T-helper 2 cell (primary cell): ENCODE results near the gene TTC12.
A peak's percentile ranks its signal among the peaks of the same experiment; 100 is the strongest.

Experiments used
- DNase-seq, 5 experiments: peaks; one replicate each; pipeline versions ENCODE4 v3.0.0 to v3.0.0-alpha.2; 2012 to 2022

The TTC12 gene

DNA sequence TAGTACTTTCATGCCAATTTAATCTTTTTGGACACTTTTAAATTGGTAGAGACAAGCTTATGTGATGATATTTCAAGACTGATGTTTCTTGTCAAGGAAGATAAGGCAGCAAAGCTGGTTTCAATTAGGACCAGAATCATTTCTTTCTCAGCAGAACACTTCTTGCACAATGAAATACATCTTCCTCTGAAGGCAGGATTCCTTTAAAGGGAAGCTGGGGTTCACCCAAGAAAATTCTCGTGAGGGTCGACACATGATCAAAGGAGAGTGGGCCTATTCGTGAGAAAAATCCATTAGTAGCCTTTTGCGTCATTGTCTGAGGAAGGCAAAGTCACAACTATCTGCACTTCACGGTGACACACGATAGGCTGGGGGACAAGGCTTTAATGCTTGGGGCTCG lies 17.6 kb downstream of the TTC12 start:
- no peak for DNase-seq

DNA sequence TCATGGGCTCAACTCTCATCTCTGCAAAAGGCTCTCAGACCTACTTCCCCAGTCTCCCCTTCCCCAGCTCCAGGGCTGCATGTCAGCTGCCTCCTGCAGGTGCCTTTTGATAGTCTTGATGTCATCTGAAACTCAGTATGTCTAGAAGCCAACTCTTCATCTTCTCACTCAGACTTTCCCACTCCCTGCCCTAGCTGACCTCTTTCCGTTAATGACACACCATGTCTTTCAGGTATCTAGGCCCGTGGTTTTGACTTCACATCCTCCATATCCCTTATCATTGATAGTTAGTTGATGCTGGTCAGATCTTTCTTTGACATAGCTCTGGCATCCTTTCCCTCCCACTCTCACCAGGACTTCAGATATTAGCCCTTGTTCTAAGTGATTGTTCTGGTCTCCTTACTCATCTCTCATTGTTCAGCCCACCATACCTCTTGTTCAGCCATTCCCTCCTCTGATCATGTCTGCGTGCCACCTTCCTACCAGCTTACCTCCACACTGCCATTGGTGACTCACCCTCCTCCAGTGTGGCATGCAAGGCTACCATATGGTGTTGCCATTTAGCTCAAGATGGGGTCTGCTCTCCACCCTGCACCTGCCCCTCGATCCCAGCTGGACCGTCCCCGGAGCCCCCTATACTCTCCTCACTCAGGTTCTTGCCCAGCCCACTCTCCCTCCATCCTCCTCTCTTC lies 18.4 kb downstream of the TTC12 start:
- DNase-seq, result no peak

DNA sequence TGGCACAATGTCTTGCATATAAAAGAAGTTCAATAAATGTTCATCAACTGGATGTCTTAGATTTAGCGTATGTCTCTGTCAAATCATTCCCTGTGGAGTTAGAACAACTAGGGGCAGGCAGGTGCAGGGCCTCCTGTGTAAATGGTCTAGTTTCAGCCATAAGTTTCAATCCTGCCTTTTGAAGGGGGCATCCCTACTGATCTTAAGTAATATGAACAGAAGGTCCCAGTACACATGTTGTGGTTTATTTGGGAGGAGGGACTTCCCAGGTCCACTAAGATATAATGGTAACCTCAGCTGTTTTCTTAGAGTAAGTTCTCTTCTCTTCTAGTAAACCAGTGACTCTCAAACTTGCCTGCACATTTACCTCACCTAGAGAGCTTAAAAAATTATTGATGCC lies 19.8 kb downstream of the TTC12 start:
- no peak for DNase-seq

DNA sequence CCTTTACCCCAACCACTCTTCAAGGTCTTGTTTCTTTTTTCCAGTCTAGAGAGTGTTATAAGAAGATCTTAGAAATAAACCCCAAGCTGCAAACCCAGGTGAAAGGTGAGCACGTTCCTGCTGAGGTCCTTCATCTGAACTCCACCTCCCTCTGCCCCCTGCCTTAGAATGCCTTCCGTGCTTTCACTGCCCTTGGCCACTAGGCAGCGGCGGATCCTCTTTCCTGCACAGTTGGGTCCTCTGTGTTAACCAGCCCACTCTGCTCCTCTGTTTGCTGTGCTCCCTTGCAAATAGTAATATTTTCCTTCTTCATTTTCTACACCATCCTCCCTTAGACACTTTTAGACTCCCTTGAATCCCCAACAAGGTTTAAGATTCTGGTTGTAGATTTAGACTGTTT lies 24.3 kb downstream of the TTC12 start:
- no peak for DNase-seq

DNA sequence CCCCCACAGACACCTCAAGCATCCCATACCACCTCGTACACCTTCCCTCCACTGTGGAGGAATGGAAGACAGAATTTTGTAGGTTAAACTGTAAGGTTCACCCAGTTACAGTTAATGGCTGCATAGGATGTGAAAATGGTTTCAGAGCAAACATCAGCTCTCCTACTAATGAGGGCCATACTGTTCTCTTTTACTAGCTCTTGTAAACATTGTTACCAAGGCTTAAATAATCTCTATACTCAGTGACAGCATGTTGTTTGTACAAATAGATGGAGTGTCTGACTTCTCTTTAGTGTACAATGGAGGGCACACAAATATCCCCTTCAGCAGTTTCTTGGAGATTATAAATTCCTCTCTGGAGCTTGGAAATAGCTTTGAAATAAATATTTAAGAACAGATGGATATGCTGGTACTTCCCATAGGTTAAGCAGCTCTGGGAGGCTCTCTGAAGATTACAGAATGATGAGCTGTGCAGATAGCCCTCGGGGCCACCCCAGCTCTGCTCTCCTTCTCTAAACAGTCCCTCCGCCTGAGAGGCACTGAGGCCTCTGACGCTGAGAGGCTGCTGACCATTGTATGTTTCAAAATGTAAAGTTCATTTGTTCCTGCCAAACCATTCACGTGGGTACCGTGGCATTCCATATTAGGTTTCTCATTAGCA lies 25.7 kb downstream of the TTC12 start:
- no peak for DNase-seq

DNA sequence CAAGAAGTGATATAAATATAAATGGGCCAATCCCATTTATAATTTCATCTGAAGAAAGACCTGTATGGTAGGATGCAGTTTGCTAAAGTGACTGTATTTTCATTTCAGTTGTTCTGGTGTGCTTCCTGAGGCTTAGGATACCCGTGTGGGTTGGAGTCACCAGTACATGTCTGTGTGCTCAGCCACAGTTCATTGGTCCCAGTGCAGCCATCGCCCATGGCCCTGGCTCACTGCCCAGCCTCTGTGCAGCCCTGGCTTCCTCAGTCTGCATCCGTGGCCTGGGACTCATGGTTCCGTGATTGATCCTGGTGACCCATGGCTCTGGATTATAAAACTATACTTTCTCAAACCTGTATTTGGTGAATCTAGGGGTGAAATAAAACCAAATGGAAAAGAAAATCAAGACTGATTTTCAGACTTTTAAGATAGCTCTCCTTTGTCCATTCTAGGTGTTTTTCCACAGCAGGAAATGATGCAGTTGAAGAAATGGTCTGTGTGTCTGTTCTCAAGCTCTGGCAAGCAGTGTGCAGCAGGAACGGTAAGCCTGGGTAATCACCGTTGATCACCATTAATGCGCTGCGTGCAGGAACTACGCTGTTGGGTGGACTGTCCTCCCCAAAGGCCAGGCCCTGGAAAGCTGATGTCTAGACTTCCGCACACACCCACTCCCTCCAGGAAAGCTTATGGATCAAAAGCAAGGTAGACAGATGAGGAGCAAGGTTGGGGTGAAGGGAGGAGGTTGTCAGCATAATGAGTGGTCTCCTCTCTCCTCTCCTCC lies 27.2 kb downstream of the TTC12 start:
- no peak for DNase-seq

DNA sequence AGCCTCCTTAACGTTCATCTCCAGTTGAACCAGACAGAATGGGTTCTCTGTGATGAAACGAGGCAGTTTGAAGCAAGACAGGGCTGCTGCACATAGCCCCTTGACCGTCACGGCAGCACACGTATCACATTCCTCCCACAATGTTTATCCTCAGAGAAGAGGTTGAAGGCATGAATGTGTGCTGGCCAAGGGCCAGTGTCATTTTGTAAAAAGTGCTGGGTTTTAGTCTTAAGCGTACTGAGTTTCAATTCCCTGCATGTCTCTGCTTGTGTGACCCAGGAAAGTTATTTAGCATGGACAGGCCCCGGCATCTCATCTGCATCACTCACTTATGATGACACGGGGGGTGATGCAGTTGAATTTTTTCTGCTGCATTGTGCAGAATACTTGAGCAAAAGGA lies 31.6 kb downstream of the TTC12 start:
- no peak for DNase-seq

DNA sequence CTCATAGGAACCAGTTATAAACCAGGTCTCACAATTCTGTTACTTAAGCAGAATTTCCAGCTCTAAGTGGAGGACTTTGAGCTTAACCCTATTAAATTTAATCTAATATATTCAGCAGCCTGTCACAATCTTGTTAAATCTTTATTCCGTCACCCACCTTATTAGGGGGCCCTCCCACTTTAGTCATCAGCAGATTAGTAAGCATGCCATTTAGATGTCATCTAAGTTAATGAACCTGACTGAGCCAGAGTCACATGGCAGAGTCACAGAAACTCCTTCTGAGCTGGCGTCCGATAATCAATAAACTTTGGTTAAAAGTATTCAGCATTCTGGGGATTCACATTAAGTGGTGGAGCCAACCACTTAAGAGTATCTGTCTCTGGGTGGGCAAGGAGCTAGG lies 35.1 kb downstream of the TTC12 start:
- DNase-seq, result no peak

DNA sequence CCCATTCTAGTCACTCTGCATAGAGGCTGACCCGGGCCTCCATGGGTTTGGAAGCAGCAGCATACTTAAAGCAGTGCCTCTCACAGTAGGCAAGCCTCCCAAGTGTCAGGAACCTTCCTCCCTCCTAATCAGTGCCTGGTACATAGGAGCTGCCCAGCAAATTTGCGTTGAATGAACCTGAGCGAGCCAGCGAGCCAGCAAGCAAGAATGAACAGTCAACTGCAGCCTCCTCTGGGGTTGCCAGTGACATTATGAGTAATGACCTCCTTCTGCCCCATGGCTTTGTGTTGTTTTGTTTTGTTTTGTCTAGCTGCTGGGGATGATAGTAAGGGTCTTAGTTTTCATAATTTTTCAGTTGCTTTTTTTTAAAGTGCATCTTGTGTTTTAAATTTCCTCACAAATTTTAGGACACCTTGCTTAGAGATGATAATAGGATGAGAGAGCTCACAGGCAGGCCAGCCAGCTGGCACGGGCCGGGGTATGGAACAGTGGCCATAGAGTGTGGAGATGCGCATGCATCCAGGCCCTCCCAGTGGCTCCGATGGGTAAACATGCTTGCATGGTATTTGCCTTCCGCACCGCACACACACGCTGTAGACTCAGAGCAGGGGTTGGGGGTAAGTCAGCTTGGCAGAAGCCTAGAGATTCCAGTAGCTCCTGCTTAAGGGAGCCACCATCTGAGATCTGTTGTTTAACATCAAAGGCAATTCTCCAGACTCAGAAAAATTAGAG lies 36.1 kb downstream of the TTC12 start:
- DNase-seq, result no peak

DNA sequence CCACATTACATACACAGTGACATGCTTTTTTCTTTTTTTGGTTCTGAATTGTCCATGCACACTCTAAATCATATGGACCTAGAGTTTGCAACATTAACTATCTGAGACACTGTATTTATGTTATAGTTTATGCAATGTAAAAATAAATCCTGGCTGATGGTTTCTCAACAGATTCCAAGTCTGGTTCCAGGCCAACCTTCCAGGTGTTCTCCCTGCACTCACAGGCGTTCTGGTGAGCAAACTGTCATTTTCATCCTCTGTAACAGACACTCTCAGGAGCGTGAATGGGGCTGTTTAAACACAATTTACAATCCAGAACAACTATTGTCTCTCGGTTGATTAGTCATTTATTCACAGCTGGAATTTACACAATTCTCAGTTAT lies 36.7 kb downstream of the TTC12 start:
- DNase-seq, result no peak

DNA sequence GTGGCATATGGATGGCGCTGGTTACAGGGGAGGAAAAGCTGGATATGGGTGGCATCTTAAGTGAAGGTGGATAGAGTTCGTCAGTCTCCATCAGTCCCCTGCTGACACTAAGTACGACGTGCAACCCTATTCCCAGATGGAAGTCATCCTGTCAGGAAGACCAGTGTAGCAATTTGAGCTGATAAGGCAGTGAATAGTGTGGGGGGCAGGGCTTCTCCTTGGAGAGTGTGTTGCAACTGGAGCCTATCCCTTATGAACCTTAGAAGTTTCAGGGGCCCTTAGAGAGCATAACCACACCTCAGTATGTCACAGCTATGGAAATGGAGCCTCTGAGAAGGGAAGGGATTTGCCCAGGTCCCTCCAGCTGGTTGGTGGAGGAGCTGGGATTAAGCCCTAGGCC lies 37.1 kb downstream of the TTC12 start:
- DNase-seq, result no peak

DNA sequence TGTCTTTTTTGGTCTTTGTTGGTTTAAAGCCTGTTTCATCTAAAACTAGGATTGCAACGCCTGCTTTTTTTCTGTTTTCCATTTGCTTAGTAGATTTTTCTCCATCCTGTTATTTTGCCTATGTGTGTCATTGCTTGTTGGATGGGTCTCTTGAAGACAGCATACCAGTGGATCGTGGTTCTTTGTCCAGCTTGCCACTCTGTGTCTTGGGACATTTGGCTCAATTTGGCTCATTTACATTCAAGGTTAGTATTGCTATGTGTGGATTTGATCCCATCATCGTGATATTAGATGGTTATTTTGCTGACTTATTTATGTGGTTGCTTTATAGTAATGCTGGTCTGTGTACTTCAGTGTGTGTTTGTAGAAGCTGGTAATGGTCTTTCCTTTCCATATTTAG lies 41.8 kb downstream of the TTC12 start:
- DNase-seq, result no peak

DNA sequence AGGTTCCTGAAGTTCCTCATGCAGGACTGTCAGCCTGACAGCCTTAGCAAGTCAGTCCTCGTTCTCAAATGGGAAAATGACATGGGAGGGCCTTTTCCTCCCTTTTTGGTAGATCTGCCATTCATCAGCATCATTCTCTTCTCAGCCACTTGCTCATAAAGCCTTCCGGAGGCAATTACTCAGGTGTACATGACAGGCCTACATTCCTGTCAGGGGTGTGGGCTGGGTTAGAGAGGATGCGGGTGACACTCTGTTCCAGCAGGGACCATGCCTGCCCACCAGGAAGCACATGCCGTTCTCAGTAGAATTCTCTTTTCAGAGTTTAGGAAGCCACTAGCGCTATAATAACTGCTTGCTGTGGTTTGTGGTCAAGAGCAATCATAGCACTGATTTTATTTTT lies 49.0 kb downstream of the TTC12 start:
- DNase-seq, result peak in 1 of 5 experiments; percentile 49

DNA sequence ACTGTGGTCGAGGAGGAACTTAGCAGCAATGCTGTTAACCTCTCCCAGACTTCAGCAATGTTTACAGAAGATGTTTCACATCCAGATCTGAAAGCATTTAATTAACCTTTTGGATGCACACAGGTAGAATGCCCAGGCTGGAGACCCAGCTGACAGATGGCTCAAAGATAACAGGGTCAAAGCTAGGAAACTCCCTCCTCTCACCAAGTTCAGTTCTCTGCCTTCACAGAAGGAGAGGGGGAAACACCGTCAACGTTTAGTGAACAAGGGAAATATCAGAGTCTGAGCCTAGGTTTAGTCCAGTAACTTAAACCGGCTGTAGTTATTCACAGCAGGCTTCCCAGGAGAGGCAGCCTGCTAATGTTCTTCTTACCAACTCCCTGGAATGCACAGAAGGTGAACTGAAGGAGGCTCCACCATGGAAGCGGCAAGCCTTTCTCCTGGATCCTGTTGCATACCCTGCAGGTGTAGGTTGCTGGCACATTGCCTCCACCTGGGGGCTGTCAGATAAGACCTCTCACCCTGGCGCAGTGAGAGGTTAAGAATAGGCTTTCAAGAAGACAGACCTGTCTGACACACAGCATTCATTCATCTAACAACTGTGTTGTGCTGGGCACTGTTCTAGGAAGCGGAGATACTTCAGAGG lies 49.7 kb downstream of the TTC12 start:
- DNase-seq, result no peak

DNA sequence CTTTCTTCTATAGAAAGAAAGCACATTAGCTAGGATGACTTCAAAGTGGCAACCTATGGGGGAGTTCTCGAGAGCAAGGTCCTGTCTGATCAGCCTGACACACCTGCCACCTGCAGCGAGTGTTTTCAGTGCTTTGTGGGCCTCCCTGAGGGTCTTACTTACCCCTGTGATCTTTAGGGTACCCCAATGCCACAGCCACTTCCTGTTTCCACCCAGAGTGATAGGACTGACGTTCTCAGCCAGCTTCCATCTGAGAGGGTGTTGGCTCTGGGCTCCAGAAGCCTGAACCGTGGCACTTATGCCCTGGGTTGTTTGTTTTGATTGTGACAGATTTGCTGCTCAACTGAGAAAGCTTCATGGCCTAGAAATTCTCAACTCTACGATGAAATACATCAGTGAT lies 51.5 kb downstream of the TTC12 start:
- peak in 1 of 5 experiments; percentile 48 for DNase-seq

DNA sequence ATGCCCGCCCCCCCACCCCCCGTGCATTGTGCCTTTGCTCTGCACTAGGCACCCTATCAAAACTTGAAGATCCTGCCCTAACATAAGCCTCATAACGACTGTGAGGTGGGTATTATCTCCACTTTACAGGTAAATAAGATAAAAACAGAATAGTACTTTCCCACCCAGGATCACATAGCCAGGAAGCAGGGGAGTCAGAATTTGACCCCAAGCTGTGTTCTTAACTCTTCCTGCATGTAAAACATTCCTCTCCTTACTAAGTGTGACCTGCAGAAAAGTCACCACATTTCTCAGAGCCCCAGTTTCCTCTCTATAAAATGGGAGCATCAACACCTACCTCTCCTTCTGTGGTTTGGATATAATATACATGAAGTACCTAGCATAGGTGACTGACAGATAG lies 55.0 kb downstream of the TTC12 start:
- no peak for DNase-seq

DNA sequence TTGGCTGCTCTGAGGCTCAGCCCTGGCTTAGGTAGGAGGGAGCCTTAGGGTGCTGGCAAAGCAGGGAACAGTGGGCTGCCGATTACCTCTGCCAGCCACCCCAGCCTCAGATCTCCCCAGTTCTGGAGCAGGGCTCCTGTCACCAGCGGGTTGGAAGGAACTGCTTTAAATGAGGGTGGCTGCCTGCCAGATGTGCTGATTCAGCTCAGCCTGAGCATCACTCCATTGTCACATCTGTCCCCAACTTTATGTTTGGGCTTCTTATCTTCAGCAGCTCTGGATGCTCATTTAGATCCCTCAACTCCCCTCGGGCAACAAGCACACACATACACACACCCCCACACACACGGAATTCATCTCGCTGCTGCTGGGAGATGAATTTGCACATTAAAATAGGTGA lies 56.3 kb downstream of the TTC12 start:
- DNase-seq, result no peak

DNA sequence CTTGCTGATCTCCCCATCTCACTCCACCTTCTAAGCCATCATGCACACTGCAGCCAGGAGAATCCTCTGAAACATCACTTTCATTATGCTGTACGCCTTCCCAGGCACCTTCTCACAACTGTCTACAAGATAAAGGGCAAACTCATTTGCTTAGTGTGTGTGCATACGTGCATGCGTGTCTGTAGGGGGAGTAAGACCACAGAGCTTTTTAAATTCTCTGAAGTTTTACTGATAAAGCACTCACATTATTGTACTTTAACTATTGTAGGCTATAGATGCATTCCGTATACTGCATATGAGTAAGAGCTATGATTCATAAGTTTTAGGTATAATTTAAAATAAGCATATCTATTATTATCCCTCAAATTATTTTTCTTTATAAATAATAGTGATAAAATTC lies 57.9 kb downstream of the TTC12 start:
- DNase-seq, result peak in 1 of 5 experiments; percentile 14

DNA sequence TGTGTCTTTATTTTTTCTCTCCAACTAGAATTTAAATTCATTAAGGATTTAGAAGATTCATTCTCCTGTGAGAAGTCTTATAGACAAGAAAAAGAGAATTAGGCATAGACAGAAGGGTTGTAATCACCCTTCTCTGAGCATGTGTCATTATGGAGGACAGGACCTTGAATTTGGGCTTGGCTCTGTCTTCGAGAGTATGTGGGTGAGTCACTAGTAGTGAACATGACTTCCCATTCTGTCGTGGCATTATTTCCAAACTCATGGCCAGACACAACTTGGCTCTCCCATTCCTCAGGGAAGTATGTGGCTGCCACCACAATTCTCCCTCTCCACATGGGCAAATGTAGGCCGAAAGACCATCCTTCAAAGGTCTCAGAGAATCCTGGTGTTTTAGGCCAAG lies 58.9 kb downstream of the TTC12 start:
- DNase-seq, result no peak

DNA sequence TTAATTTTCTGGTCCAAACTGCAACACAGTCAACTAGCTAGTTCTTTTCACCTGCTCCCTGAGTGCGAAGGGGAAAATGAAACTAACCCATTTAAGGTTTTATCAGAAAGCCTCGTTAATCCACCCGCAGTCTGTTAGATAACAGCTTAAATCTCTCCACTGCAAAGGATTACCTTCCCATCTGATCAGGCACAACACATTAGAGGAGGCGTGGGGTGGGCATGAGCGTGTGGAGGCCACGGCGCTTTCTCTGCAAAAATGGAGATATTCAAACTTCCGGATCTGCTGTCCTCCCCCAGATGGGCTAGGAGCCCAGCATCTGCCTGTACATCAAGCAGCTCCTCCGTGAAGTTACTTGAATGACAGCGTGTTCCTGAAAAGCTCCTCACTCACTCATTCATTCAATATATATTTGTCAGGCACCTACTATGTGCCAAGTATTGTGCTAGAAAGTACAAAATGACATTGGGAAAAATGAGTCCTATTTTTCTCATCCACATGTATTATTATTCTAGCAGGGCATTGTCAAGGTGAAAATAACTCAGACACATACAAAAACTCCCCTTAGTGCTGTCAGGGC lies 59.7 kb downstream of the TTC12 start:
- no peak for DNase-seq

DNA sequence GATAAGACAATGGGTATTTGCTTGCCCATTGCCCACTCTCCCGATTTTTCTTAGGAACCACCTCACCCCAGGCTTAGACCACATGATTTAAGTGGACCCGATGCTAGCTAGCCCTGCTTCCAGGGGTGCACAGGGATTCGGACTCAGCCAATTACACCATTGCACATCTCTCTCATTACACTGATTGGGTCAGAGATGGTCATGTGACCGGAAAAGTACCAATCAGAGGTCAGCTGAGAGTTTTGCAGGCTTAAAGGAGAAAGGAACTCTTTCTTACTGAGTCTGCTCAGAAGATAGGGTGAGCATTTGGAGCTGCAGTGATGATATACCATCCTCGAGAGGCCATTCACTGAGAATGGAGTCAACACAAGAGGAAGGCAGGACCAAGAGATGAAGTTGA lies 61.0 kb downstream of the TTC12 start:
- DNase-seq, result no peak

DNA sequence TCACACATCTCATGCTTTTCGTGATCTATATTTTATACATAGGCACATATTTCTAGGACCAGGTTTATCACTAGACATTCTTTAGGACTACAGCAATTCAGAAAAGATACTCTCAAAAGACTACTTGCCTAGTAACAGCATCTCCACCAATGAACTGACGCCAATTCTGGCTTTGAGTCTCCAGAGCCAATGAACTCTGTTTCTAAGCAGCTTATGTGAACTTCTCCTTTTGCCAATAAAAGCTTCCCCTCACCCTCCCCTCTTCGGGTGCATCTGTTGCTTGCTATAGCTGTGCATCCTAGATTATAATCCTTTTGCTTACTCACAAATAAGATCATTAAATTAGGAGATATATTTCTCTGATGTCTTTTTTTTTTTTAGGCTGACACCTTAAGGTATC lies 61.8 kb downstream of the TTC12 start:
- no peak for DNase-seq
